Right lobe of liver (tissue), 6 donors: ENCODE data around the gene PTPRM. TPM values are rescaled to one million over a fixed set of nuclear protein-coding genes. Genes with fewer than 3 reads are reported as not detected.

Experiments
- ATAC-seq, 4 donors: fragments of 200-7000 bp; cut with Tn5 transposase; one replicate each; pipeline ENCODE4 v1.9.1; 2020; ENCODE audit warnings: mild to moderate bottlenecking in 4 of 4, moderate library complexity in 4 of 4
- DNase-seq, 3 donors: peaks; one replicate each; pipeline ENCODE4 v3.0.0-alpha.2; 2020
- H3K27ac ChIP-seq, 3 donors: fragments of 200-600 bp; one replicate each; pipeline ENCODE4 v1.8.0; 2022
- H3K27me3 ChIP-seq, 2 donors: fragments of 200-600 bp; one replicate each; pipeline ENCODE4 v1.8.0; 2022
- H3K36me3 ChIP-seq, 4 donors: fragments of 200-600 bp; sonication (generic) in 1 of 4; one replicate each; pipeline versions ENCODE4 v1.5.1 to v1.8.0; 2017 to 2022; ENCODE audit warnings: control low read depth in 1 of 4
- H3K4me1 ChIP-seq, 4 donors: fragments of 200-600 bp; sonication (generic) in 1 of 4; one replicate each; pipeline versions ENCODE4 v1.5.1 to v1.8.0; 2017 to 2022; ENCODE audit warnings: control low read depth in 1 of 4
- H3K4me3 ChIP-seq, 3 donors: fragments of 200-600 bp; one replicate each; pipeline ENCODE4 v1.8.0; 2022
- H3K9me3 ChIP-seq, 4 donors: fragments of 200-600 bp; sonication (generic) in 1 of 4; one replicate each; pipeline versions ENCODE4 v1.5.1 to v1.8.0; 2017 to 2022; ENCODE audit warnings: control low read depth in 1 of 4
- POLR2A ChIP-seq: fragments of 450-650 bp; IDR thresholded peaks from one replicate; pipeline ENCODE4 v1.6.1; 2017; ENCODE audit warnings: antibody characterized with exemption, mild to moderate bottlenecking
- WGBS: methylation state at CpG from one replicate; pipeline ENCODE4 v1.1.6; 2018; ENCODE audit warnings: low coverage, low lambda C conversion rate; ENCODE audit not compliant: insufficient coverage; ENCODE audit errors: missing lambda C conversion rate; 5-methylcytosine and 5-hydroxymethylcytosine counted together
- intact Hi-C, 2 donors: fragments of 100-400 bp; cut with DNase I; formaldehyde crosslinking; loops; one replicate each; pipeline versions ENCODE4 v1.11.2 to v1.14.1; 2022
- total RNA-seq, 6 experiments: library from RNA; depleted of rRNA in 2 of 6; stranded (reverse); fragments of >200 nt in 2 of 6; fragmentation: NEBNext Ultra II Directional in 3 of 6; extraction: Animal tissue kit (Norgen Biotek cat#: 25700) in 3 of 6; gene quantifications; one replicate each; pipeline versions ENCODE4 v1.1.0 to v1.2.4, GENCODE V29; 2016 to 2023
- TF ChIP-seq, protein P1 (sequence below), 4 donors: fragments of 200-600 bp in 3 of 4; fragments of 450-650 bp in 1 of 4; IDR thresholded peaks; one replicate each; pipeline versions ENCODE4 v1.5.1 to v1.8.0; 2016 to 2022; ENCODE audit warnings: antibody characterized with exemption in 4 of 4, mild to moderate bottlenecking in 2 of 4
- donor health status: DM: no; HTN: yes; CAD: no.
- donor health status: DM: no; HTN: no; CAD: no.
- donor health status: DM: no; HTN: no; CAD: no.
- donor health status: DM: no; HTN: yes; CAD: no.
- donor health status: DM: no; HTN: yes; CAD: no.

The PTPRM gene
- total RNA-seq, 6 experiments from 2014 or later = 15.1 to 45.7 (median 26.5) TPM

GRCh38 chr18:7681298-7681697, 114.2 kb downstream of the PTPRM start:
- Histone ChIP-seq H3K9me3 (no peaks in the 10 kb centered on the region), H3K27me3 (no peaks in the 10 kb centered on the region), H3K4me1 (no peaks in the 10 kb centered on the region), H3K4me3 (no peak overlapping the region), H3K27ac (no peak overlapping the region), H3K36me3 (no peaks in the 10 kb centered on the region)
- WGBS = 71% methylated on average over 2 of the region's 3 CpGs
- intact Hi-C loops = no loop called here
- TF ChIP-seq, protein P1, sequence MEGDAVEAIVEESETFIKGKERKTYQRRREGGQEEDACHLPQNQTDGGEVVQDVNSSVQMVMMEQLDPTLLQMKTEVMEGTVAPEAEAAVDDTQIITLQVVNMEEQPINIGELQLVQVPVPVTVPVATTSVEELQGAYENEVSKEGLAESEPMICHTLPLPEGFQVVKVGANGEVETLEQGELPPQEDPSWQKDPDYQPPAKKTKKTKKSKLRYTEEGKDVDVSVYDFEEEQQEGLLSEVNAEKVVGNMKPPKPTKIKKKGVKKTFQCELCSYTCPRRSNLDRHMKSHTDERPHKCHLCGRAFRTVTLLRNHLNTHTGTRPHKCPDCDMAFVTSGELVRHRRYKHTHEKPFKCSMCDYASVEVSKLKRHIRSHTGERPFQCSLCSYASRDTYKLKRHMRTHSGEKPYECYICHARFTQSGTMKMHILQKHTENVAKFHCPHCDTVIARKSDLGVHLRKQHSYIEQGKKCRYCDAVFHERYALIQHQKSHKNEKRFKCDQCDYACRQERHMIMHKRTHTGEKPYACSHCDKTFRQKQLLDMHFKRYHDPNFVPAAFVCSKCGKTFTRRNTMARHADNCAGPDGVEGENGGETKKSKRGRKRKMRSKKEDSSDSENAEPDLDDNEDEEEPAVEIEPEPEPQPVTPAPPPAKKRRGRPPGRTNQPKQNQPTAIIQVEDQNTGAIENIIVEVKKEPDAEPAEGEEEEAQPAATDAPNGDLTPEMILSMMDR (IDR thresholded peaks at IDR 0.05) = no peak
- TF ChIP-seq POLR2A = no peak
- DNase-seq = no peak
- no peak for ATAC-seq

DNA sequence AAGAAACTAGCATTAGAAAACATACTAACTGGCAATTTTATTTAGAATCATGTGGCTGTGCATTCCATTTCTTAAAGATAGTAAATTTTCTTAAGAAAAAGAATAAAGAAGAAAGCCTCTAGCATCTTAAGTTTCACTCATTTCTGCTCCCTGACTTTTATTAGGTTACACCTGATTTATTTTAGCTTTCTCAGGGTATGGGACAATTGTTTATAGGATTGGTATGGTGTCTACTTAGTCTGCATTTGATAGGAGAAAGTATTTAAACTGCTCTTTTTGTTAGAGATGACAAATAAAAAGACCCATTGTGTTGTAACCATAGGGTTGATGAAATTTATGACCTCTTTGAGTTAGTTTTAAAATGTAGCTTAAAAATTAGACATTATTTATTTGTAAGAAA, 115.2 kb downstream of the PTPRM start:
- Histone ChIP-seq H3K36me3 (no peaks in the 10 kb centered on the region), H3K9me3 (no peaks in the 10 kb centered on the region), H3K4me3 (no peak overlapping the region), H3K27me3 (no peaks in the 10 kb centered on the region), H3K4me1 (no peaks in the 10 kb centered on the region), H3K27ac (no peak overlapping the region)
- intact Hi-C loops = no loop called here
- no peak for ATAC-seq
- DNase-seq = no peak
- TF ChIP-seq, protein P1 (IDR thresholded peaks at IDR 0.05) = no peak

DNA sequence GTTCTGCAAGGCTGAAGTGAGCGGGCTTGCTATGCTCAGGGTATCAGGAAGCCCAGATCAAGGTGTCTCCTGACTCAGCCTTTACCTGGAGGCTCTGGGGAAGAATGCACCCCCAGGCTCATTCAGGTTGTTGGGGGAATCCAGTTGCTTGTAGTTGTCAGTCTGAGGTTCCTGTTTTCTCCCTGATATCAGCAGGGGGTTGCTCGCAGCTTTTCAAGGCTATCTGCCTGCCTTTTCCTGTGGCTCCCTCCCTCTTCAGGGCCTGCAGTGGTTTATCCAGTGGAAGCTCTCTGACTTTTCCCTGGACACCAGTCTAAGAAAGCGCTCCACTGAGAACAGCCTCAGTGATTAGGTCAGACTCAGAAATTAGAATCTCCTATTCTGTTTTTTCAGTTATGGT, 116.6 kb downstream of the PTPRM start:
- Histone ChIP-seq H3K9me3 (no peaks in the 10 kb centered on the region), H3K27me3 (no peaks in the 10 kb centered on the region), H3K4me1 (no peaks in the 10 kb centered on the region), H3K27ac (no peak overlapping the region), H3K36me3 (no peaks in the 10 kb centered on the region), H3K4me3 (no peak overlapping the region)
- ATAC-seq (peak; percentile 28 to 62 (median 40)), DNase-seq (no peak)
- intact Hi-C loops = no loop called here
- no peak for TF ChIP-seq POLR2A
- TF ChIP-seq, protein P1 (IDR thresholded peaks at IDR 0.05) = no peak
- 95% methylated on average over 2 of the region's 3 CpGs for WGBS

- TF ChIP-seq POLR2A = no peak
- TF ChIP-seq, protein P1 (IDR thresholded peaks at IDR 0.05) = no peak
- intact Hi-C loops = no loop called here
- H3K9me3 ChIP-seq = no peaks in the 10 kb centered on the region
- H3K4me3 ChIP-seq = no peak overlapping the region
- H3K36me3 ChIP-seq = no peaks in the 10 kb centered on the region
- 93% methylated on average over 4 of the region's 4 CpGs for WGBS
- ATAC-seq = no peak
- H3K4me1 ChIP-seq = no peaks in the 10 kb centered on the region
- H3K27ac ChIP-seq = no peak overlapping the region
- DNase-seq = no peak
- H3K27me3 ChIP-seq = no peaks in the 10 kb centered on the region
Measured at GRCh38 chr18:7684357-7684756, 117.2 kb downstream of the PTPRM start.

GRCh38 chr18:7684966-7685365, 117.8 kb downstream of the PTPRM start:
- no peaks in the 10 kb centered on the region for H3K9me3 ChIP-seq
- H3K27me3 ChIP-seq = no peaks in the 10 kb centered on the region
- H3K4me3 ChIP-seq = no peak overlapping the region
- TF ChIP-seq, protein P1 (IDR thresholded peaks at IDR 0.05) = no peak
- TF ChIP-seq POLR2A = no peak
- H3K4me1 ChIP-seq = no peaks in the 10 kb centered on the region
- ATAC-seq (no peak), DNase-seq (no peak)
- H3K36me3 ChIP-seq = no peaks in the 10 kb centered on the region
- intact Hi-C loops = no loop called here
- 67% methylated on average over 3 of the region's 3 CpGs for WGBS
- no peak overlapping the region for H3K27ac ChIP-seq
